ENCODE data around the gene NAT8L. TPM values are rescaled to one million over a fixed set of nuclear protein-coding genes. Genes with fewer than 3 reads are reported as not detected.

The NAT8L gene
- total RNA-seq, 2 experiments from 2014 or later = not detected

DNA sequence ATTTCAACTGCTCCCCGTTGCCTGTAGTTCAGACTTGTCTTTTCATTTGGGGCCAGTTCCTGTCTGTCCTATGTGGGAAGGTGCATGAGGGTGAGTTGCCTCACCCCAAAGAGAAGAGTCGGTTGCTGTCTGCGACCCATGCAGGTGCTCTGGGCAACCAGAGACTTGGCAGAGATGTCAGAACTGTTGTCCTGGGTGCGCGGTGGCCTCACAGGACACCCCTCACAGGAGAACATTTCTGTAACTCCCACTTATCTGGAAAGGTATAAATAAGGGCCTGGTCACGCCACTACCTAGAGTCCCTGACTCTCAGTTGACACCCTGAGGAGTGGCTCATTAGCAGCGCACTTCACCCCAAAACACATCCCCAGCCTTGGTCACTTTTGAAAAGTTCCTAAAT is 9.7 kb upstream of the NAT8L start:
- Histone ChIP-seq H3K27ac (ENCODE audit: low read depth in 1 of 2, low read length in 2 of 2) (no peak overlapping the region), H3K9me3 (ENCODE audit: control insufficient read depth in 1 of 2, insufficient read depth in 1 of 2, low read length in 2 of 2) (peaks cover 0 to 27% of the 10 kb centered on the region in 2 experiments), H3K36me3 (ENCODE audit: insufficient read depth, low read length) (no peaks in the 10 kb centered on the region), H3K4me1 (ENCODE audit: insufficient read depth, low read length) (peaks cover 4% of the 10 kb centered on the region), H3K27me3 (ENCODE audit: control insufficient read depth in 1 of 2, insufficient read depth in 2 of 2, low read length in 2 of 2) (peaks cover 14 to 29% of the 10 kb centered on the region in 2 experiments), H3K4me3 (ENCODE audit: low read length) (no peak overlapping the region)
- no peak overlapping the region for H3K4me3 Mint-ChIP-seq
- ChIA-PET POLR2A (no interaction called here), CTCF (no interaction called here)
- no peak overlapping the region for H3K27ac Mint-ChIP-seq
- ATAC-seq (ENCODE audit: poor library complexity) (no peak), DNase-seq (peak in 1 of 14 experiments; percentile 11)
- peaks cover 45% of the 10 kb centered on the region for H3K27me3 Mint-ChIP-seq
- intact Hi-C loops (cut with DNase I, micrococcal nuclease) = no loop called here
- H3K9me3 Mint-ChIP-seq = no peaks in the 10 kb centered on the region
- TF ChIP-seq CTCF (IDR thresholded peaks at IDR 0.05) = no peak
- H3K36me3 Mint-ChIP-seq (ENCODE audit: low read depth) = no peaks in the 10 kb centered on the region
- no peaks in the 10 kb centered on the region for H3K4me1 Mint-ChIP-seq (ENCODE audit: low read depth)

DNA sequence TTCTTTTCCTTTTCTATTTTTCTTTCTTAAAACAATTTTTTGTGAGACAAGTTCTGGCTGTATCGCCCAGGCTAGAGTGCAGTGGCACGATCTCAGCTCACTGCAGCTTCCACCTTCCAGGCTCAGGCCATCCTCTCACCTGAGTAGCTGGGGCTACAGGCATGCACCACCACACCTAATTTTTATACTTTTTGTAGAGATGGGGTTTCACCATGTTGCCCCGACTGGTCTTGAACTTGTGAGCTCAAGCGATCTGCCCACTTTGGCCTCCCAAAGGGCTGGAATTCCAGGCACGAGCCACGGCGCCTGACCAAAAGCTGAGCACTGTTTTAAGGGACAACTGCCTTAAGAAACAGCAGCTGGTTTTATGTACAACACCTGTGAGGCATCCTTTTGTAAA is 9.3 kb upstream of the NAT8L start:
- Histone ChIP-seq H3K36me3 (ENCODE audit: insufficient read depth, low read length) (no peaks in the 10 kb centered on the region), H3K27me3 (ENCODE audit: control insufficient read depth in 1 of 2, insufficient read depth in 2 of 2, low read length in 2 of 2) (peaks cover 17 to 29% of the 10 kb centered on the region in 2 experiments), H3K4me3 (ENCODE audit: low read length) (no peak overlapping the region), H3K9me3 (ENCODE audit: control insufficient read depth in 1 of 2, insufficient read depth in 1 of 2, low read length in 2 of 2) (peaks cover 0 to 22% of the 10 kb centered on the region in 2 experiments), H3K4me1 (ENCODE audit: insufficient read depth, low read length) (peaks cover 4% of the 10 kb centered on the region), H3K27ac (ENCODE audit: low read depth in 1 of 2, low read length in 2 of 2) (no peak overlapping the region)
- Mint-ChIP-seq H3K27ac (no peak overlapping the region), H3K9me3 (no peaks in the 10 kb centered on the region), H3K4me3 (no peak overlapping the region), H3K4me1 (ENCODE audit: low read depth) (no peaks in the 10 kb centered on the region), H3K36me3 (ENCODE audit: low read depth) (no peaks in the 10 kb centered on the region), H3K27me3 (peaks cover 45% of the 10 kb centered on the region)
- intact Hi-C loops (cut with DNase I, micrococcal nuclease) = no loop called here
- ChIA-PET CTCF (no interaction called here), POLR2A (no interaction called here)
- TF ChIP-seq CTCF (IDR thresholded peaks at IDR 0.05) = no peak
- ATAC-seq (ENCODE audit: poor library complexity) = no peak
- DNase-seq = no peak

GRCh38 chr4:2051086-2051485 is 8.0 kb upstream of the NAT8L start:
- Mint-ChIP-seq H3K27me3 (peaks cover 43% of the 10 kb centered on the region), H3K4me1 (ENCODE audit: low read depth) (no peaks in the 10 kb centered on the region), H3K9me3 (no peaks in the 10 kb centered on the region), H3K36me3 (ENCODE audit: low read depth) (no peaks in the 10 kb centered on the region), H3K4me3 (no peak overlapping the region), H3K27ac (no peak overlapping the region)
- H3K36me3 ChIP-seq (ENCODE audit: insufficient read depth, low read length) = no peaks in the 10 kb centered on the region
- H3K9me3 ChIP-seq (ENCODE audit: control insufficient read depth in 1 of 2, insufficient read depth in 1 of 2, low read length in 2 of 2) = peaks cover 0 to 18% of the 10 kb centered on the region in 2 experiments
- peaks cover 20 to 33% of the 10 kb centered on the region in 2 experiments for H3K27me3 ChIP-seq (ENCODE audit: control insufficient read depth in 1 of 2, insufficient read depth in 2 of 2, low read length in 2 of 2)
- DNase-seq (peak in 1 of 14 experiments; percentile 11), ATAC-seq (ENCODE audit: poor library complexity) (no peak)
- H3K4me1 ChIP-seq (ENCODE audit: insufficient read depth, low read length) = peaks cover 4% of the 10 kb centered on the region
- TF ChIP-seq CTCF (IDR thresholded peaks at IDR 0.05) = no peak
- no peak overlapping the region for H3K4me3 ChIP-seq (ENCODE audit: low read length)
- ChIA-PET POLR2A (no interaction called here), CTCF (no interaction called here)
- no peak overlapping the region for H3K27ac ChIP-seq (ENCODE audit: low read depth in 1 of 2, low read length in 2 of 2)
- intact Hi-C loops (cut with DNase I, micrococcal nuclease) = no loop called here
